Panc1 (cell line): ENCODE measurements around the gene LENG8. TPM values are rescaled to one million over a fixed set of nuclear protein-coding genes. Genes with fewer than 3 reads are reported as not detected.

Experiments used
- ATAC-seq: fragments of 200-7000 bp; cut with Tn5 transposase; 2 replicates; pipeline ENCODE4 v1.9.1; 2020; ENCODE audit warnings: mild to moderate bottlenecking, moderate library complexity
- BruUV-seq: library from RNA; stranded (reverse); fragments of 400-500 nt; replicated peaks from 2 replicates; lab custom pipeline; 2021; lab: Mats Ljungman, UMichigan
- CTCF ChIA-PET: fragments of 300-600 bp; sonication (Branson Sonifier 250); formaldehyde crosslinking; loops from one replicate; lab custom pipeline; 2022; ENCODE audit warnings: antibody characterized with exemption; lab: Charles Lee
- POLR2A ChIA-PET: fragments of 300-600 bp; sonication (Branson Sonifier 250); formaldehyde crosslinking; loops from one replicate; lab custom pipeline; 2022; ENCODE audit warnings: antibody characterized with exemption; lab: Charles Lee
- DNase-seq: peaks from one replicate; pipeline ENCODE4 v3.0.0-alpha.2; 2010; ENCODE audit warnings: low read depth, low spot score
- H3K27ac ChIP-seq: 2 replicates; pipeline ENCODE4 v1.5.1; 2011; ENCODE audit warnings: mild to moderate bottlenecking, low read length, inconsistent platforms
- H3K27me3 ChIP-seq: fragments of 200-500 bp; sonication (Bioruptor generic); 2 replicates; pipeline ENCODE4 v1.6.0; 2014; ENCODE audit warnings: low read length, inconsistent platforms; ENCODE audit not compliant: control insufficient read depth, insufficient read depth
- H3K36me3 ChIP-seq: fragments of 200-500 bp; sonication (Bioruptor generic); 2 replicates; pipeline ENCODE4 v1.5.1; 2014; ENCODE audit warnings: inconsistent platforms, mild to moderate bottlenecking, low read length, moderate library complexity; ENCODE audit not compliant: control insufficient read depth, insufficient read depth
- H3K4me1 ChIP-seq: 2 replicates; pipeline ENCODE4 v1.5.1; 2011; ENCODE audit warnings: inconsistent platforms, mild to moderate bottlenecking, low read length, moderate library complexity; ENCODE audit not compliant: control insufficient read depth, insufficient read depth
- H3K4me3 ChIP-seq, 2 experiments: 2 replicates each; pipeline ENCODE4 v1.5.1; 2011 to 2012; ENCODE audit warnings: low read depth in 2 of 2, low read length in 2 of 2, mild to moderate bottlenecking in 2 of 2, inconsistent platforms in 1 of 2, moderate library complexity in 1 of 2
- H3K9me3 ChIP-seq: fragments of 200-500 bp; sonication (Bioruptor generic); 2 replicates; pipeline ENCODE4 v1.5.1; 2014; ENCODE audit warnings: low read depth, mild to moderate bottlenecking, inconsistent platforms, low read length, moderate library complexity; ENCODE audit not compliant: control insufficient read depth, insufficient read depth
- CTCF ChIP-seq: fragments of 450-650 bp; IDR thresholded peaks from 2 replicates; pipeline ENCODE4 v1.5.1; 2017; ENCODE audit warnings: mild to moderate bottlenecking
- POLR2AphosphoS5 ChIP-seq: IDR thresholded peaks from 2 replicates; pipeline ENCODE4 v1.6.1; 2012; ENCODE audit warnings: mild to moderate bottlenecking, low read depth, low read length, moderate library complexity
- REST ChIP-seq, 2 experiments: IDR thresholded peaks; 2 replicates each; pipeline ENCODE4 v1.6.1; 2011 to 2012; ENCODE audit warnings: low read depth in 2 of 2, control low read depth in 1 of 2, low read length in 1 of 2, mild to moderate bottlenecking in 1 of 2, moderate library complexity in 1 of 2; ENCODE audit not compliant: insufficient read depth in 1 of 2
- SIN3A ChIP-seq: IDR thresholded peaks from 2 replicates; pipeline ENCODE4 v1.6.1; 2012; ENCODE audit warnings: low read depth, mild to moderate bottlenecking, low read length, moderate library complexity, borderline replicate concordance; ENCODE audit not compliant: insufficient read depth
- TCF7L2 ChIP-seq: IDR thresholded peaks from 2 replicates; pipeline ENCODE4 v1.6.1; 2011; ENCODE audit warnings: mild to moderate bottlenecking, low read depth, low read length, inconsistent platforms
- in situ Hi-C: cut with HindIII; loops from 2 replicates; pipeline ENCODE4 v1.10.0; 2016; ENCODE audit warnings: low sequenced_read_pairs, low pct_unique_long_range_greater_than_20kb
- intact Hi-C: fragments of 100-400 bp; cut with micrococcal nuclease; formaldehyde crosslinking; loops from one replicate; pipeline ENCODE4 v1.10.0; 2022; ENCODE audit not compliant: unreplicated experiment
- total RNA-seq: library from RNA; stranded (reverse); gene quantifications from one replicate; pipeline ENCODE4 v1.2.1, GENCODE V29; 2021; ENCODE audit not compliant: unreplicated experiment

The LENG8 gene
- total RNA-seq, 1 experiment from 2014 or later, result 268 TPM

GRCh38 chr19:54453921-54454780 is 5.2 kb downstream of the LENG8 start:
- Histone ChIP-seq H3K4me3 (no peak overlapping the region), H3K4me1 (peaks cover 12% of the 10 kb centered on the region), H3K9me3 (no peaks in the 10 kb centered on the region), H3K27ac (no peak overlapping the region), H3K36me3 (peaks cover 41% of the 10 kb centered on the region), H3K27me3 (no peaks in the 10 kb centered on the region)
- in situ Hi-C loops, result no loop called here
- POLR2A ChIA-PET, result interaction anchor here (0.5 to 0.8 kb wide), 2 partner anchors 585 to 1747 kb away, joined by 9 to 10 read pairs; no protein-coding TSS in a partner anchor
- DNase-seq (no peak), ATAC-seq (no peak)
- TF ChIP-seq POLR2AphosphoS5, result no peak
- TF ChIP-seq SIN3A, result no peak
- intact Hi-C loops, result no loop called here
- no TSS peak for BruUV-seq
- CTCF ChIA-PET, result no interaction called here

- ChIA-PET CTCF (no interaction called here), POLR2A (interaction anchor here (0.6 kb wide), 1 partner anchor 779 kb away, joined by 10 read pairs; no protein-coding TSS in a partner anchor)
- Histone ChIP-seq H3K27ac (no peak overlapping the region), H3K36me3 (peaks cover 37% of the 10 kb centered on the region), H3K4me3 (no peak overlapping the region), H3K27me3 (no peaks in the 10 kb centered on the region), H3K9me3 (no peaks in the 10 kb centered on the region), H3K4me1 (peaks cover 14% of the 10 kb centered on the region)
- intact Hi-C loops (no loop called here), in situ Hi-C loops (no loop called here)
- no peak for ATAC-seq
- DNase-seq, result no peak
- TF ChIP-seq CTCF (no peak), REST (IDR thresholded peaks at IDR 0.05; ENCODE audit: insufficient read depth in 1 of 2, low read depth in 2 of 2, low read length in 1 of 2) (no peak), SIN3A (no peak), TCF7L2 (no peak), POLR2AphosphoS5 (no peak)
- BruUV-seq, result no TSS peak
Observed at GRCh38 chr19:54454781-54455675, 6.0 kb downstream of the LENG8 start.
